Measurements from ENCODE around the gene NOCT. TPM values are rescaled to one million over a fixed set of nuclear protein-coding genes. Genes with fewer than 3 reads are reported as not detected.

NOCT gene
- total and polyA plus RNA-seq, 2 experiments from 2014 or later, result 16.0 to 76.6 TPM

DNA sequence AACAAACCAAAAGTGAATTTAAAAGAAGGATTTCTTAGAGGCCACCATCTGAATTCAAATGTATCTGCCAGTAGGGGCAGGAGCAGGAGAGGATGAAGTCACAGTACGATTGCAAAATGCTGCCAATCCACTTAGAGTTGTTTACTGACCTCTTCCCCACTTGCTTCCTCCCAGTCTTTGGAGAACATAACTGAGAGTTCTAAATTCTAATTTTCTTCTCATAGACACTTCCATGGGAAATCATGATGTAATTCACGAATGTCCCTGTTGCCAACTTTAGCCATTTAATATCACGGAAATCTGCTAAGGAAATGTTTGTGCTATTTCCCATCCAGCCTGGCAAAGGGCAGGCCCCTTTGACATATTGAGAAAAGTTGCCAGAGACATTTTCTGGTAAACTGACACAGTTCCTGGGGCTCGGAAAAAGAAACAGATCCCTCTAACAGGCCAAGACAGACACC lies 33.6 kb upstream of the NOCT start:
- no peak for TF ChIP-seq ZNF331 (CRISPR knock-in tag; IDR thresholded peaks at IDR 0.05; ENCODE audit: low read depth)
- TF ChIP-seq CREB1 (CRISPR knock-in tag; IDR thresholded peaks at IDR 0.05; ENCODE audit: low read depth), result no peak
- no peak for TF ChIP-seq JUNB (IDR thresholded peaks at IDR 0.05; ENCODE audit: unreplicated experiment)
- TF ChIP-seq, protein P1, sequence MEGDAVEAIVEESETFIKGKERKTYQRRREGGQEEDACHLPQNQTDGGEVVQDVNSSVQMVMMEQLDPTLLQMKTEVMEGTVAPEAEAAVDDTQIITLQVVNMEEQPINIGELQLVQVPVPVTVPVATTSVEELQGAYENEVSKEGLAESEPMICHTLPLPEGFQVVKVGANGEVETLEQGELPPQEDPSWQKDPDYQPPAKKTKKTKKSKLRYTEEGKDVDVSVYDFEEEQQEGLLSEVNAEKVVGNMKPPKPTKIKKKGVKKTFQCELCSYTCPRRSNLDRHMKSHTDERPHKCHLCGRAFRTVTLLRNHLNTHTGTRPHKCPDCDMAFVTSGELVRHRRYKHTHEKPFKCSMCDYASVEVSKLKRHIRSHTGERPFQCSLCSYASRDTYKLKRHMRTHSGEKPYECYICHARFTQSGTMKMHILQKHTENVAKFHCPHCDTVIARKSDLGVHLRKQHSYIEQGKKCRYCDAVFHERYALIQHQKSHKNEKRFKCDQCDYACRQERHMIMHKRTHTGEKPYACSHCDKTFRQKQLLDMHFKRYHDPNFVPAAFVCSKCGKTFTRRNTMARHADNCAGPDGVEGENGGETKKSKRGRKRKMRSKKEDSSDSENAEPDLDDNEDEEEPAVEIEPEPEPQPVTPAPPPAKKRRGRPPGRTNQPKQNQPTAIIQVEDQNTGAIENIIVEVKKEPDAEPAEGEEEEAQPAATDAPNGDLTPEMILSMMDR (conservative IDR thresholded peaks at IDR 0.05; ENCODE audit: low read depth in 2 of 2), result no peak; a peak in 1 of 4 replicates
- TF ChIP-seq NANOG (IDR thresholded peaks at IDR 0.05; ENCODE audit: borderline replicate concordance), result no peak
- no peak for TF ChIP-seq EZH2phosphoT487 (IDR thresholded peaks at IDR 0.05; ENCODE audit: unreplicated experiment)
- TF ChIP-seq, protein P2, sequence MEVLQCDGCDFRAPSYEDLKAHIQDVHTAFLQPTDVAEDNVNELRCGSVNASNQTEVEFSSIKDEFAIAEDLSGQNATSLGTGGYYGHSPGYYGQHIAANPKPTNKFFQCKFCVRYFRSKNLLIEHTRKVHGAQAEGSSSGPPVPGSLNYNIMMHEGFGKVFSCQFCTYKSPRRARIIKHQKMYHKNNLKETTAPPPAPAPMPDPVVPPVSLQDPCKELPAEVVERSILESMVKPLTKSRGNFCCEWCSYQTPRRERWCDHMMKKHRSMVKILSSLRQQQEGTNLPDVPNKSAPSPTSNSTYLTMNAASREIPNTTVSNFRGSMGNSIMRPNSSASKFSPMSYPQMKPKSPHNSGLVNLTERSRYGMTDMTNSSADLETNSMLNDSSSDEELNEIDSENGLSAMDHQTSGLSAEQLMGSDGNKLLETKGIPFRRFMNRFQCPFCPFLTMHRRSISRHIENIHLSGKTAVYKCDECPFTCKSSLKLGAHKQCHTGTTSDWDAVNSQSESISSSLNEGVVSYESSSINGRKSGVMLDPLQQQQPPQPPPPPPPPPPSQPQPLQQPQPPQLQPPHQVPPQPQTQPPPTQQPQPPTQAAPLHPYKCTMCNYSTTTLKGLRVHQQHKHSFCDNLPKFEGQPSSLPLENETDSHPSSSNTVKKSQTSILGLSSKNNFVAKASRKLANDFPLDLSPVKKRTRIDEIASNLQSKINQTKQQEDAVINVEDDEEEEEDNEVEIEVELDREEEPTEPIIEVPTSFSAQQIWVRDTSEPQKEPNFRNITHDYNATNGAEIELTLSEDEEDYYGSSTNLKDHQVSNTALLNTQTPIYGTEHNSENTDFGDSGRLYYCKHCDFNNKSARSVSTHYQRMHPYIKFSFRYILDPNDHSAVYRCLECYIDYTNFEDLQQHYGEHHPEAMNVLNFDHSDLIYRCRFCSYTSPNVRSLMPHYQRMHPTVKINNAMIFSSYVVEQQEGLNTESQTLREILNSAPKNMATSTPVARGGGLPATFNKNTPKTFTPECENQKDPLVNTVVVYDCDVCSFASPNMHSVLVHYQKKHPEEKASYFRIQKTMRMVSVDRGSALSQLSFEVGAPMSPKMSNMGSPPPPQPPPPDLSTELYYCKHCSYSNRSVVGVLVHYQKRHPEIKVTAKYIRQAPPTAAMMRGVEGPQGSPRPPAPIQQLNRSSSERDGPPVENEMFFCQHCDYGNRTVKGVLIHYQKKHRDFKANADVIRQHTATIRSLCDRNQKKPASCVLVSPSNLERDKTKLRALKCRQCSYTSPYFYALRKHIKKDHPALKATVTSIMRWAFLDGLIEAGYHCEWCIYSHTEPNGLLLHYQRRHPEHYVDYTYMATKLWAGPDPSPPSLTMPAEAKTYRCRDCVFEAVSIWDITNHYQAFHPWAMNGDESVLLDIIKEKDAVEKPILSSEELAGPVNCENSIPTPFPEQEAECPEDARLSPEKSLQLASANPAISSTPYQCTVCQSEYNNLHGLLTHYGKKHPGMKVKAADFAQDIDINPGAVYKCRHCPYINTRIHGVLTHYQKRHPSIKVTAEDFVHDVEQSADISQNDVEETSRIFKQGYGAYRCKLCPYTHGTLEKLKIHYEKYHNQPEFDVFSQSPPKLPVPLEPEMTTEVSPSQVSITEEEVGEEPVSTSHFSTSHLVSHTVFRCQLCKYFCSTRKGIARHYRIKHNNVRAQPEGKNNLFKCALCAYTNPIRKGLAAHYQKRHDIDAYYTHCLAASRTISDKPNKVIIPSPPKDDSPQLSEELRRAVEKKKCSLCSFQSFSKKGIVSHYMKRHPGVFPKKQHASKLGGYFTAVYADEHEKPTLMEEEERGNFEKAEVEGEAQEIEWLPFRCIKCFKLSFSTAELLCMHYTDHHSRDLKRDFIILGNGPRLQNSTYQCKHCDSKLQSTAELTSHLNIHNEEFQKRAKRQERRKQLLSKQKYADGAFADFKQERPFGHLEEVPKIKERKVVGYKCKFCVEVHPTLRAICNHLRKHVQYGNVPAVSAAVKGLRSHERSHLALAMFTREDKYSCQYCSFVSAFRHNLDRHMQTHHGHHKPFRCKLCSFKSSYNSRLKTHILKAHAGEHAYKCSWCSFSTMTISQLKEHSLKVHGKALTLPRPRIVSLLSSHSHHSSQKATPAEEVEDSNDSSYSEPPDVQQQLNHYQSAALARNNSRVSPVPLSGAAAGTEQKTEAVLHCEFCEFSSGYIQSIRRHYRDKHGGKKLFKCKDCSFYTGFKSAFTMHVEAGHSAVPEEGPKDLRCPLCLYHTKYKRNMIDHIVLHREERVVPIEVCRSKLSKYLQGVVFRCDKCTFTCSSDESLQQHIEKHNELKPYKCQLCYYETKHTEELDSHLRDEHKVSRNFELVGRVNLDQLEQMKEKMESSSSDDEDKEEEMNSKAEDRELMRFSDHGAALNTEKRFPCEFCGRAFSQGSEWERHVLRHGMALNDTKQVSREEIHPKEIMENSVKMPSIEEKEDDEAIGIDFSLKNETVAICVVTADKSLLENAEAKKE (CRISPR knock-in tag; IDR thresholded peaks at IDR 0.05), result no peak
- TF ChIP-seq STAT1 (IDR thresholded peaks at IDR 0.05; ENCODE audit: unreplicated experiment), result no peak
- TF ChIP-seq, protein P3, sequence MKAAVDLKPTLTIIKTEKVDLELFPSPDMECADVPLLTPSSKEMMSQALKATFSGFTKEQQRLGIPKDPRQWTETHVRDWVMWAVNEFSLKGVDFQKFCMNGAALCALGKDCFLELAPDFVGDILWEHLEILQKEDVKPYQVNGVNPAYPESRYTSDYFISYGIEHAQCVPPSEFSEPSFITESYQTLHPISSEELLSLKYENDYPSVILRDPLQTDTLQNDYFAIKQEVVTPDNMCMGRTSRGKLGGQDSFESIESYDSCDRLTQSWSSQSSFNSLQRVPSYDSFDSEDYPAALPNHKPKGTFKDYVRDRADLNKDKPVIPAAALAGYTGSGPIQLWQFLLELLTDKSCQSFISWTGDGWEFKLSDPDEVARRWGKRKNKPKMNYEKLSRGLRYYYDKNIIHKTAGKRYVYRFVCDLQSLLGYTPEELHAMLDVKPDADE (IDR thresholded peaks at IDR 0.05), result no peak
- no peak for TF ChIP-seq POLR2AphosphoS5 (IDR thresholded peaks at IDR 0.05; ENCODE audit: low read depth)
- no peak for TF ChIP-seq EZH2 (IDR thresholded peaks at IDR 0.05; ENCODE audit: low read depth, unreplicated experiment)
- TF ChIP-seq ZNF114 (CRISPR knock-in tag; IDR thresholded peaks at IDR 0.05), result no peak
- TF ChIP-seq, protein P4, sequence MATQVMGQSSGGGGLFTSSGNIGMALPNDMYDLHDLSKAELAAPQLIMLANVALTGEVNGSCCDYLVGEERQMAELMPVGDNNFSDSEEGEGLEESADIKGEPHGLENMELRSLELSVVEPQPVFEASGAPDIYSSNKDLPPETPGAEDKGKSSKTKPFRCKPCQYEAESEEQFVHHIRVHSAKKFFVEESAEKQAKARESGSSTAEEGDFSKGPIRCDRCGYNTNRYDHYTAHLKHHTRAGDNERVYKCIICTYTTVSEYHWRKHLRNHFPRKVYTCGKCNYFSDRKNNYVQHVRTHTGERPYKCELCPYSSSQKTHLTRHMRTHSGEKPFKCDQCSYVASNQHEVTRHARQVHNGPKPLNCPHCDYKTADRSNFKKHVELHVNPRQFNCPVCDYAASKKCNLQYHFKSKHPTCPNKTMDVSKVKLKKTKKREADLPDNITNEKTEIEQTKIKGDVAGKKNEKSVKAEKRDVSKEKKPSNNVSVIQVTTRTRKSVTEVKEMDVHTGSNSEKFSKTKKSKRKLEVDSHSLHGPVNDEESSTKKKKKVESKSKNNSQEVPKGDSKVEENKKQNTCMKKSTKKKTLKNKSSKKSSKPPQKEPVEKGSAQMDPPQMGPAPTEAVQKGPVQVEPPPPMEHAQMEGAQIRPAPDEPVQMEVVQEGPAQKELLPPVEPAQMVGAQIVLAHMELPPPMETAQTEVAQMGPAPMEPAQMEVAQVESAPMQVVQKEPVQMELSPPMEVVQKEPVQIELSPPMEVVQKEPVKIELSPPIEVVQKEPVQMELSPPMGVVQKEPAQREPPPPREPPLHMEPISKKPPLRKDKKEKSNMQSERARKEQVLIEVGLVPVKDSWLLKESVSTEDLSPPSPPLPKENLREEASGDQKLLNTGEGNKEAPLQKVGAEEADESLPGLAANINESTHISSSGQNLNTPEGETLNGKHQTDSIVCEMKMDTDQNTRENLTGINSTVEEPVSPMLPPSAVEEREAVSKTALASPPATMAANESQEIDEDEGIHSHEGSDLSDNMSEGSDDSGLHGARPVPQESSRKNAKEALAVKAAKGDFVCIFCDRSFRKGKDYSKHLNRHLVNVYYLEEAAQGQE (IDR thresholded peaks at IDR 0.05; ENCODE audit: unreplicated experiment), result no peak
- no peaks in the 10 kb centered on the region for H3K9me3 Mint-ChIP-seq
- Histone ChIP-seq H3K79me2 (replicated peaks; ENCODE audit: insufficient read depth) (no peaks in the 10 kb centered on the region), H3K4me1 (ENCODE audit: insufficient read depth) (peaks cover 34% of the 10 kb centered on the region), H3K4me3 (no peak overlapping the region), H3K27ac (ENCODE audit: low read depth) (no peak overlapping the region), H3K27me3 (ENCODE audit: insufficient read depth) (no peaks in the 10 kb centered on the region), H3F3A (replicated peaks; ENCODE audit: low read depth) (0 out of 2 replicates have a peak, but pooled peaks cover 3% of the 10 kb centered on the region), H3K9me2 (ENCODE audit: insufficient read depth) (no peaks in the 10 kb centered on the region), H3K36me3 (ENCODE audit: insufficient read depth) (no peaks in the 10 kb centered on the region), H2AFZ (peak overlapping the region; percentile 18; the same call in 1 of the 2 replicates), H4K20me1 (replicated peaks; ENCODE audit: insufficient read depth) (no peaks in the 10 kb centered on the region), H3K4me2 (no peak overlapping the region)
- no peaks in the 10 kb centered on the region for H3K36me3 Mint-ChIP-seq (ENCODE audit: low read depth)
- peaks cover 27% of the 10 kb centered on the region for H3K4me1 Mint-ChIP-seq
- DNase-seq (ENCODE audit: low spot score), result peak; percentile 42
- no peak overlapping the region for H3K4me3 Mint-ChIP-seq
- H3K27ac Mint-ChIP-seq, result no peak overlapping the region
- ATAC-seq, result peak; percentile 28; the same call in 2 of the 3 replicates
- peaks cover 2% of the 10 kb centered on the region for H3K27me3 Mint-ChIP-seq (ENCODE audit: insufficient read depth, low read depth, poor library complexity)
